Activated CD8-positive, alpha-beta memory T cell treated with anti-CD3 and anti-CD28 coated beads, Interleukin-2, amount 50 U/mL, for 1 hour (primary cell): ENCODE results near the gene GRAPL.
"Not testable (repeated sequence)": the region's sequence is repeated elsewhere in the genome, so short reads cannot be mapped to it uniquely, and the experiment has no call there.

Experiments
- DNase-seq: peaks from one replicate; pipeline ENCODE4 v3.0.0-alpha.2; 2020; ENCODE audit errors: extremely low read depth

Gene GRAPL

DNA sequence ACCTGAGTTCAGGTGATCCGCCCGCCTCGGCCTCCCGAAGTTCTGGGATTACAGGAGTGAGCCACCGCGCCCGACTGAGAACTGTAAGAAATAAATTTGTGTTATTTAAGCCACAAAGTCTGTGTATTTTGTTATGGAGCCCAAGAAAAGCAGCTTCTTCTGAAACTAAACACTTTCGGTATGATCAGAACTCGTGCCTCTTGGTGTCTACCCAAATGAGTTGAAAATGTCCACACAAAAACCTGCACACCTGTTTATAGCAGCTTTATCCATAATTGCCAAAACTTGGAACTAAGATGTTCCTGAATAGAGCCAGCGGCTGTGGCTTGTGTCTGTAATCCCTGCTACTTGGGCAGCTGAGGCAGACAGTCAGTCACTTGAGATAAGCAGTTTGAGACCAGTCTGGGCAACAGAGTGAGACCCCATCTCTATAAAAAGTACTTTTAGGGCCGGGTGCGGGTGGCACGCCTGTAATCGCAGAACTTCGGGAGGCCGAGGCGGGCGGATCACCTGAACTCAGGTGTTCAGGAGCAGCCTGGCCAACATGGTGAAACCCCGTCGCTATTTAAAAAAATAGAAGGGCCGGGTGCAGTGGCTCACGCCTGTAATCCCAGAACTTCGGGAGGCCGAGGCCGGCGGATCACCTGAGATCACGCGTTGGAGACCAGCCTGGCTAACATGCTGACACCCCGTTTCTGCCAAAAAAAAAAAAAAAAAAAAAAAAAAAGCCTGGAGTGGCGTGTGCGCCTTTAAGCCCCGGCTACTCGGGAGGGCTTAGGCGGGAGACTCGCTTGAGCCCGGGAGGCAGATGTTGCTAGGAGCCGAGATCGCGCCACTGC lies 61.7 kb downstream of the GRAPL start:
- not testable (repeated sequence) for DNase-seq

DNA sequence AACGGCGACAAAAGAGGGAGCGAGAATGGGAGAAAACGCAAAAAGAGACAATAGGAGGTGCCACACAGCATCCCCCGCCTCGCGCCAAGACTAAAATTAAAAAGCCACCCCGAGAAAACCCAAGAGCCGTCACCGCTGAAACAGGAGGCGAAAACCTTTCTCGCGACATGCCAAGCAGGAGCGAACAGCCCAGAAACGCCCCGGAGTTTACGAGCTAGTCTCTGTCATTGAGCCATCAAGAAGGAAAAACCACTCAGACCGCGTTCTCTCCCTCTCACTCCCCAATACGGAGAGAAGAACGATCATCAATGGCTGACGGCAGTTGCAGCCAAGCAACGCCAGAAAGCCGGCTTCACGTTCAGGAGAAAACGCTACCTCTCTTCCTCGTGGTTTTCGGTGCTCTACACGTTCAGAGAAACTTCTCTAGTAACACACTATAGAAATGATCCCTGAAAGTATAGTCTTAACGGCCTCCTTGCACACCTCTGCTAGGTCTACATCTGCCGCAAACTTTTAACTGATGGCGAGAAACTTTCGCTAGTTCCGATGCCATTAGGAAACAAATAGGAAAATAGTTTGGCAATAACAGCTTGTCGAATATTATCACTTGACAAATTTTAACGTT lies 62.5 kb downstream of the GRAPL start:
- not testable (repeated sequence) for DNase-seq

DNA sequence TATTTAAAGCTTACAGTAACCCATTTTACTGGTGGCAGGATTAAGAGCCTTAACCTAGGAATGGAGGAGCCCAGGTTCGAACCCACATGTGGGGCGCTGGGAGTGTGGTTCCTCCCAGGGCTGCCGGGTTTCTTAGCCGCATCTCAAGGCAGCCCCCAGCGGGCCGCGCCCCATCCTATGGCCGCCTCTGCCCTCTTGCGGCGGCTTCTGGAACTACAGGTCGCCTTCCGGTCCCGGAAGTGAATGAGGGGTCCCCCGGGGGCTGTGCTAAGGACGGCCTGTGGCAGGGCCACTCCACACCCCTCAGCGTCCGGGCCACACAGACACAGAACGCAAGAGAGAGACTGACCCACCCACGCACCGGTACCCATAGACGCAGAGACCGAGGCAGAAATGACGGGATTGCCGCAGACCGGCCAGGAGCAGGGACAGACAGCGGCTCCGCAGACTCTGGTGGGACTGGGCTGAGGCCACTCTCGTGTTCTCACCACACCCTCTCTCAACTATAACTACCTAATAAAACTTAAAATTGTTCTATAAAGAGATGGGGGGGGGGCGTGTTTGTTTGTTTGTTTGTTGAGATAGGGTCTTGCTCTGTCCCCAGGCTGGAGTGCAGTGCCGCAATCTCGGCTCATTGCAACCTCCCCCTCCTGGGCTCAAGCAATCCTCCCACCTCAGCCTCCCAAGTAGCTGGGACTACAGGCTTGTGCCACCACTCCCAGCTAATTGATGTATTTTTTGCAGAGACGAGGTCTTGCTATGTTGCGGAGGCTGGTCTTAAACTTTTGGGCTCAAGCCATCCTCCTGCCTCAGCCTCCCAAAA lies 69.2 kb downstream of the GRAPL start:
- not testable (repeated sequence) for DNase-seq

- not testable (repeated sequence) for DNase-seq
These were observed 75.1 kb downstream of the GRAPL start for GRCh38 chr17:19202448-19202847.

DNA sequence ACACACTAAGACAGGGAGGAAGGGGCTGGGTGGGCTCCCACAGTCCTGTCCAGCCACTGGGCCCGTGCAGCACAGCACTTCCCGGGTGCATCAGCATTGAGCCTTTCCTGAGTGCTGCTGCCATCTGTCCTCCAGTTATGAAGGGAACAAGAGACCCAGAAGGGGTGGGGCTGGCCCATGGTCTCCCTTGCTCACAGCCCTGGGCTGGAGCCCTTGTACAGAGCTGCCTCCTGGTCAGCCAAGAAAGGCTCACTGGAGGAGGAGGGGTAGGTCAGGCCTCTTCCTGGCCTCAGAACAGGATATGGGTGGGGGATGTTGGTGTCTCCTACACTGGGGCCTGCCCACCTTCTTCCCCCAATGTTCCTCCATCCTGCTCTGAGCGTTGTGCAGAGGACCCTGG lies 76.0 kb downstream of the GRAPL start:
- not testable (repeated sequence) for DNase-seq
